Peyer's patch (tissue), 4 donors: ENCODE data around the gene RPS16.

Source experiments
- CTCF ChIP-seq, 6 experiments: fragments of 450-650 bp in 4 of 6; fragments of 200-600 bp in 2 of 6; sonication (generic) in 1 of 6; IDR thresholded peaks; one replicate each; pipeline ENCODE4 v1.5.1; 2017 to 2019; ENCODE audit warnings: antibody characterized with exemption in 6 of 6, mild to moderate bottlenecking in 3 of 6, moderate library complexity in 1 of 6
- POLR2A ChIP-seq, 2 donors: fragments of 450-650 bp; IDR thresholded peaks; one replicate each; pipeline ENCODE4 v1.5.1; 2017; ENCODE audit warnings: antibody characterized with exemption in 2 of 2, mild to moderate bottlenecking in 2 of 2, moderate library complexity in 2 of 2

- TF ChIP-seq CTCF (IDR thresholded peaks at IDR 0.05) (no peak), POLR2A (IDR thresholded peaks at IDR 0.05) (peak; percentile 49 to 91)
Observed at GRCh38 chr19:39403331-39404312, 32.1 kb downstream of the RPS16 start.
